HepG2 (cell line): ENCODE measurements around the gene ZNF48. TPM values are rescaled to one million over a fixed set of nuclear protein-coding genes. Genes with fewer than 3 reads are reported as not detected.

Experiments used
- ATF2 ChIP-seq: sonication (generic); formaldehyde crosslinking; IDR thresholded peaks from 2 replicates; pipeline ENCODE4 v1.4.0; 2020; ENCODE audit warnings: missing genetic modification reagents
- GFI1 ChIP-seq: sonication (generic); formaldehyde crosslinking; IDR thresholded peaks from 2 replicates; pipeline ENCODE4 v1.5.0; 2020; ENCODE audit warnings: missing genetic modification reagents, mild to moderate bottlenecking, borderline replicate concordance
- MBD4 ChIP-seq: IDR thresholded peaks from 2 replicates; pipeline ENCODE4 v1.6.1; 2012; ENCODE audit warnings: low read length, inconsistent platforms, borderline replicate concordance
- SOX13 ChIP-seq, 3 experiments: fragments of 450-650 bp in 1 of 3; sonication (generic) in 1 of 3; formaldehyde crosslinking in 1 of 3; IDR thresholded peaks in 2 of 3; conservative IDR thresholded peaks in 1 of 3; 2 replicates each; pipeline versions ENCODE4 v1.5.0 to v1.6.1; 2016 to 2020; ENCODE audit warnings: antibody characterized with exemption in 1 of 3, mild to moderate bottlenecking in 1 of 3, missing compliant biosample characterization in 1 of 3, missing genetic modification reagents in 1 of 3, moderate library complexity in 1 of 3
- SP140L ChIP-seq: sonication (generic); formaldehyde crosslinking; IDR thresholded peaks from 2 replicates; pipeline ENCODE4 v1.4.0; 2020; ENCODE audit warnings: missing genetic modification reagents, borderline replicate concordance
- ZBTB10 ChIP-seq: sonication (generic); formaldehyde crosslinking; IDR thresholded peaks from 2 replicates; pipeline ENCODE4 v1.4.0; 2020; ENCODE audit warnings: missing genetic modification reagents, borderline replicate concordance
- ZBTB7A ChIP-seq: sonication (generic); formaldehyde crosslinking; IDR thresholded peaks from 2 replicates; pipeline ENCODE4 v1.8.0; 2022; ENCODE audit warnings: mild to moderate bottlenecking, missing genetic modification reagents
- ZNF234 ChIP-seq: sonication (generic); formaldehyde crosslinking; conservative IDR thresholded peaks from 2 replicates; pipeline ENCODE4 v1.5.1; 2020; ENCODE audit warnings: mild to moderate bottlenecking, missing genetic modification reagents
- ZNF337 ChIP-seq: sonication (generic); formaldehyde crosslinking; IDR thresholded peaks from 2 replicates; pipeline ENCODE4 v1.5.1; 2020; ENCODE audit warnings: missing genetic modification reagents, low read depth, mild to moderate bottlenecking, borderline replicate concordance
- ZNF431 ChIP-seq: sonication (generic); formaldehyde crosslinking; IDR thresholded peaks from 2 replicates; pipeline ENCODE4 v1.9.0; 2022; ENCODE audit warnings: missing genetic modification reagents, low read depth, mild to moderate bottlenecking, borderline replicate concordance
- ZNF589 ChIP-seq: sonication (generic); formaldehyde crosslinking; conservative IDR thresholded peaks from 2 replicates; pipeline ENCODE4 v1.8.0; 2022; ENCODE audit warnings: mild to moderate bottlenecking, moderate library complexity, missing genetic modification reagents
- polyA plus RNA-seq, 8 experiments: library from polyadenylated mRNA; depleted of rRNA in 3 of 8; stranded (reverse) in 7 of 8; unstranded in 1 of 8; fragments of >200 nt; fragmentation: Illumina TruSeq in 4 of 8; extraction: Trizol in 4 of 8; gene quantifications; 2 replicates each; pipeline versions ENCODE4 v1.2.1 to v1.2.3, GENCODE V29; 2011 to 2016; ENCODE audit warnings: low read depth in 4 of 8, missing spikeins in 1 of 8, mixed read lengths in 1 of 8; ENCODE audit not compliant: insufficient read depth in 1 of 8
- total RNA-seq, 5 experiments: library from RNA; depleted of rRNA; stranded (reverse); fragments of >200 nt; fragmentation: Illumina TruSeq; extraction: Trizol; gene quantifications; 2 replicates each; pipeline ENCODE4 v1.2.3, GENCODE V29; 2016; ENCODE audit warnings: low read depth in 1 of 5
- TF ChIP-seq, protein P1 (sequence below): IDR thresholded peaks from 2 replicates; pipeline ENCODE4 v1.6.1; 2018; ENCODE audit warnings: missing genetic modification reagents, mild to moderate bottlenecking, missing compliant biosample characterization
- TF ChIP-seq, protein P2 (sequence below): IDR thresholded peaks from 2 replicates; pipeline ENCODE4 v1.6.1; 2018; ENCODE audit warnings: missing genetic modification reagents
- TF ChIP-seq, protein P3 (sequence below): sonication (generic); formaldehyde crosslinking; IDR thresholded peaks from 2 replicates; pipeline ENCODE4 v1.4.0; 2020; ENCODE audit warnings: missing genetic modification reagents, borderline replicate concordance

Gene ZNF48
- total and polyA plus RNA-seq, 2 of the 13 experiments (the other 11 are each of a cell fraction or from before 2014, with no cell fraction given), result 9.9 to 12.3 TPM

DNA sequence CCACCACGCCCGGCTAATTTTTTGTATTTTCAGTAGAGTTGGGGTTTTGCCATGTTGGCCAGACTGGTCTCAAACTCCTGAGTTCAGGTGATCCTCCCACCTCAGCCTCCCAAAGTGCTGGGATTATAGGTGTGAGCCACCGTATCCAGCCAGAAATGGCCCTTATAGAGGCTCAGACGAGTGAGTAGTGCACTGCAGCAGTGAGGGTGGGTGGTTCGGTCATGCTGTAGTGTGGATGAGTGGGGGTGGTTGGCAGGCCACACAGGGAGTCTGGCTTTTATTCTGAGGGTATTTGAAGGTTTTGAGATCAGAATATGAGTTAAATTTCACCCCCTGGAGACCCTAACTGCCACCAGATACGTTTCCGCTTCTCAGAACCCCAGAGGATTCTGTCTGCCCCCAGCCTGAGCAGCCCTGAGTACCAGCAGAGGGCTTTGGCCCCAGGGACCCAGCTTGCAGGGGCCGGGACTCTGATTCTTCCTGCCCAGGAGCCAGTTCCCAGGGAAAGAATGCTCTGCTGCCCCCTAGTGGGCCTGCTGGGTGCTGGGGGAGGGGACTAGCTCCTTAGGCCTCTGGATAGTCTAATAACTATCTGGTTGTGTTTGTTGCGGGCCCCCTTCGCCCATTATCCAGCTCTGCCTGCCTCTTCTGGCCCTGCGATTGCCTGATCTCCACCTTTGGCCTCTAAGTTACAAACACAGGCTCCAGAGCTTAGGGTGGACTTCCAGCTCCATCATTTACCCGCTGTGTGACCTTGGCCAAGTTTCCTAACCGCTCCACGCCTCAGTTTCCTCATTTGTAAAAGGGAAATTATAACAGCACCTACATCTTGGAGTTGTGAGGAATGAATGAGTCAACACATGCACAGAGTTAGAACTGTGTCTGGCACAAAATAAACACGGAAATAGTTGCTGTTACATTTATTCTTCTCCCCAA is 14.2 kb downstream of the ZNF48 start (continued):
- TF ChIP-seq, protein P1, sequence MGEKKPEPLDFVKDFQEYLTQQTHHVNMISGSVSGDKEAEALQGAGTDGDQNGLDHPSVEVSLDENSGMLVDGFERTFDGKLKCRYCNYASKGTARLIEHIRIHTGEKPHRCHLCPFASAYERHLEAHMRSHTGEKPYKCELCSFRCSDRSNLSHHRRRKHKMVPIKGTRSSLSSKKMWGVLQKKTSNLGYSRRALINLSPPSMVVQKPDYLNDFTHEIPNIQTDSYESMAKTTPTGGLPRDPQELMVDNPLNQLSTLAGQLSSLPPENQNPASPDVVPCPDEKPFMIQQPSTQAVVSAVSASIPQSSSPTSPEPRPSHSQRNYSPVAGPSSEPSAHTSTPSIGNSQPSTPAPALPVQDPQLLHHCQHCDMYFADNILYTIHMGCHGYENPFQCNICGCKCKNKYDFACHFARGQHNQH (CRISPR knock-in tag), result peak; percentile 86; the same call in 1 of the 2 replicates
- TF ChIP-seq, protein P2, sequence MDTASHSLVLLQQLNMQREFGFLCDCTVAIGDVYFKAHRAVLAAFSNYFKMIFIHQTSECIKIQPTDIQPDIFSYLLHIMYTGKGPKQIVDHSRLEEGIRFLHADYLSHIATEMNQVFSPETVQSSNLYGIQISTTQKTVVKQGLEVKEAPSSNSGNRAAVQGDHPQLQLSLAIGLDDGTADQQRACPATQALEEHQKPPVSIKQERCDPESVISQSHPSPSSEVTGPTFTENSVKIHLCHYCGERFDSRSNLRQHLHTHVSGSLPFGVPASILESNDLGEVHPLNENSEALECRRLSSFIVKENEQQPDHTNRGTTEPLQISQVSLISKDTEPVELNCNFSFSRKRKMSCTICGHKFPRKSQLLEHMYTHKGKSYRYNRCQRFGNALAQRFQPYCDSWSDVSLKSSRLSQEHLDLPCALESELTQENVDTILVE (CRISPR knock-in tag), result peak; percentile 72; the same call in 1 of the 2 replicates
- TF ChIP-seq ATF2 (CRISPR knock-in tag), result peak; percentile 63; the same call in 1 of the 2 replicates
- no peak for TF ChIP-seq ZNF234 (CRISPR knock-in tag)
- TF ChIP-seq ZNF337, result 0 out of 2 replicates have a peak, but pooled peaks have one; percentile 74
- no peak for TF ChIP-seq MBD4
- TF ChIP-seq ZBTB7A, result peak; percentile 10; the same call in 1 of the 2 replicates
- no peak for TF ChIP-seq ZNF589 (CRISPR knock-in tag)
- no peak for TF ChIP-seq SP140L (CRISPR knock-in tag)
- no peak for TF ChIP-seq ZBTB10
- TF ChIP-seq GFI1 (CRISPR knock-in tag), result peak; percentile 74; the same call in 1 of the 2 replicates
- TF ChIP-seq ZNF431, result no peak
- TF ChIP-seq SOX13 (IDR thresholded peaks at IDR 0.05), result no peak
- TF ChIP-seq SOX13 (CRISPR knock-in tag; conservative IDR thresholded peaks at IDR 0.05 in 1 of 2, IDR thresholded peaks at IDR 0.05 in 1 of 2), result peak in 1 of 2 experiments; percentile 41; a peak in 1 of 4 replicates
- TF ChIP-seq, protein P3, sequence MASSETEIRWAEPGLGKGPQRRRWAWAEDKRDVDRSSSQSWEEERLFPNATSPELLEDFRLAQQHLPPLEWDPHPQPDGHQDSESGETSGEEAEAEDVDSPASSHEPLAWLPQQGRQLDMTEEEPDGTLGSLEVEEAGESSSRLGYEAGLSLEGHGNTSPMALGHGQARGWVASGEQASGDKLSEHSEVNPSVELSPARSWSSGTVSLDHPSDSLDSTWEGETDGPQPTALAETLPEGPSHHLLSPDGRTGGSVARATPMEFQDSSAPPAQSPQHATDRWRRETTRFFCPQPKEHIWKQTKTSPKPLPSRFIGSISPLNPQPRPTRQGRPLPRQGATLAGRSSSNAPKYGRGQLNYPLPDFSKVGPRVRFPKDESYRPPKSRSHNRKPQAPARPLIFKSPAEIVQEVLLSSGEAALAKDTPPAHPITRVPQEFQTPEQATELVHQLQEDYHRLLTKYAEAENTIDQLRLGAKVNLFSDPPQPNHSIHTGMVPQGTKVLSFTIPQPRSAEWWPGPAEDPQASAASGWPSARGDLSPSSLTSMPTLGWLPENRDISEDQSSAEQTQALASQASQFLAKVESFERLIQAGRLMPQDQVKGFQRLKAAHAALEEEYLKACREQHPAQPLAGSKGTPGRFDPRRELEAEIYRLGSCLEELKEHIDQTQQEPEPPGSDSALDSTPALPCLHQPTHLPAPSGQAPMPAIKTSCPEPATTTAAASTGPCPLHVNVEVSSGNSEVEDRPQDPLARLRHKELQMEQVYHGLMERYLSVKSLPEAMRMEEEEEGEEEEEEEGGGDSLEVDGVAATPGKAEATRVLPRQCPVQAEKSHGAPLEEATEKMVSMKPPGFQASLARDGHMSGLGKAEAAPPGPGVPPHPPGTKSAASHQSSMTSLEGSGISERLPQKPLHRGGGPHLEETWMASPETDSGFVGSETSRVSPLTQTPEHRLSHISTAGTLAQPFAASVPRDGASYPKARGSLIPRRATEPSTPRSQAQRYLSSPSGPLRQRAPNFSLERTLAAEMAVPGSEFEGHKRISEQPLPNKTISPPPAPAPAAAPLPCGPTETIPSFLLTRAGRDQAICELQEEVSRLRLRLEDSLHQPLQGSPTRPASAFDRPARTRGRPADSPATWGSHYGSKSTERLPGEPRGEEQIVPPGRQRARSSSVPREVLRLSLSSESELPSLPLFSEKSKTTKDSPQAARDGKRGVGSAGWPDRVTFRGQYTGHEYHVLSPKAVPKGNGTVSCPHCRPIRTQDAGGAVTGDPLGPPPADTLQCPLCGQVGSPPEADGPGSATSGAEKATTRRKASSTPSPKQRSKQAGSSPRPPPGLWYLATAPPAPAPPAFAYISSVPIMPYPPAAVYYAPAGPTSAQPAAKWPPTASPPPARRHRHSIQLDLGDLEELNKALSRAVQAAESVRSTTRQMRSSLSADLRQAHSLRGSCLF (CRISPR knock-in tag), result no peak
